H1 (cell line): ENCODE data around the gene ZNF524.

Experiments
- CEBPB ChIP-seq: IDR thresholded peaks from 2 replicates; pipeline ENCODE4 v1.6.1; 2012; ENCODE audit warnings: low read depth, low read length
- CHD2 ChIP-seq: IDR thresholded peaks from 2 replicates; pipeline ENCODE4 v1.6.1; 2012; ENCODE audit warnings: low read length, improper control_type of control experiment
- CREB1 ChIP-seq: IDR thresholded peaks from 2 replicates; pipeline ENCODE4 v1.6.1; 2012; ENCODE audit warnings: inconsistent platforms
- CTCF ChIP-seq, 3 experiments: IDR thresholded peaks; 1 replicate in 2 of 3; 2 replicates in 1 of 3; pipeline versions ENCODE4 v1.5.1 to v1.6.1; 2011; ENCODE audit warnings: low read length in 3 of 3, mild to moderate bottlenecking in 3 of 3, inconsistent platforms in 2 of 3, low read depth in 1 of 3, moderate library complexity in 1 of 3; ENCODE audit not compliant: insufficient read depth in 1 of 3; ENCODE audit errors: control extremely low read depth in 1 of 3
- EP300 ChIP-seq, 2 experiments: IDR thresholded peaks; 1 replicate in 1 of 2; 2 replicates in 1 of 2; pipeline ENCODE4 v1.6.1; 2011 to 2012; ENCODE audit warnings: low read depth in 2 of 2, low read length in 2 of 2, mild to moderate bottlenecking in 2 of 2, borderline replicate concordance in 1 of 2, inconsistent platforms in 1 of 2, moderate library complexity in 1 of 2
- MAFK ChIP-seq: IDR thresholded peaks from 2 replicates; pipeline ENCODE4 v1.6.1; 2012; ENCODE audit warnings: low read depth, mild to moderate bottlenecking, improper control_type of control experiment, low read length
- POLR2A ChIP-seq, 2 experiments: IDR thresholded peaks; 1 replicate in 1 of 2; 2 replicates in 1 of 2; pipeline ENCODE4 v1.6.1; 2011; ENCODE audit warnings: low read depth in 2 of 2, low read length in 2 of 2, mild to moderate bottlenecking in 2 of 2; ENCODE audit errors: control extremely low read depth in 1 of 2
- POLR2AphosphoS5 ChIP-seq: IDR thresholded peaks from 2 replicates; pipeline ENCODE4 v1.6.1; 2011; ENCODE audit warnings: low read depth, low read length
- RAD21 ChIP-seq, 2 experiments: IDR thresholded peaks in 1 of 2; conservative IDR thresholded peaks in 1 of 2; 2 replicates each; pipeline ENCODE4 v1.6.1; 2011; ENCODE audit warnings: low read depth in 2 of 2, low read length in 2 of 2, improper control_type of control experiment in 1 of 2, inconsistent platforms in 1 of 2, mild to moderate bottlenecking in 1 of 2, moderate library complexity in 1 of 2
- RFX5 ChIP-seq: IDR thresholded peaks from 2 replicates; pipeline ENCODE4 v1.6.1; 2011; ENCODE audit warnings: low read depth, low read length, improper control_type of control experiment, borderline replicate concordance
- SP1 ChIP-seq: IDR thresholded peaks from 2 replicates; pipeline ENCODE4 v1.6.1; 2011; ENCODE audit warnings: low read depth, low read length
- TAF1 ChIP-seq: IDR thresholded peaks from 2 replicates; pipeline ENCODE4 v1.6.1; 2011; ENCODE audit warnings: mild to moderate bottlenecking, low read depth, low read length
- TEAD4 ChIP-seq: IDR thresholded peaks from 2 replicates; pipeline ENCODE4 v1.6.1; 2012; ENCODE audit warnings: low read depth, low read length, inconsistent platforms, mixed read lengths
- ZNF274 ChIP-seq: IDR thresholded peaks from 2 replicates; pipeline ENCODE4 v1.7.0; 2012; ENCODE audit warnings: low read length, borderline replicate concordance; ENCODE audit errors: extremely low read depth

- TF ChIP-seq POLR2AphosphoS5 (no peak), EP300 (IDR thresholded peaks at IDR 0.05; ENCODE audit: borderline replicate concordance in 1 of 2, low read depth in 2 of 2, low read length in 2 of 2) (no peak), POLR2A (IDR thresholded peaks at IDR 0.05; ENCODE audit: control extremely low read depth in 1 of 2, low read depth in 2 of 2, low read length in 2 of 2) (no peak), RAD21 (IDR thresholded peaks at IDR 0.05 in 1 of 2, conservative IDR thresholded peaks at IDR 0.05 in 1 of 2; ENCODE audit: low read depth in 2 of 2, low read length in 2 of 2) (no peak), RFX5 (no peak), CTCF (IDR thresholded peaks at IDR 0.05; ENCODE audit: control extremely low read depth in 1 of 3, insufficient read depth in 1 of 3, low read depth in 1 of 3, low read length in 3 of 3) (no peak), CHD2 (no peak), ZNF274 (no peak), TAF1 (no peak), SP1 (no peak), CREB1 (no peak), MAFK (no peak), CEBPB (no peak), TEAD4 (no peak)
Observed at GRCh38 chr19:55552206-55552605, 47.9 kb upstream of the ZNF524 start.
